ENCODE results near the gene HS3ST6. TPM values are rescaled to one million over a fixed set of nuclear protein-coding genes. Genes with fewer than 3 reads are reported as not detected.

Gene HS3ST6
- total and polyA plus RNA-seq, 2 of the 13 experiments (the other 11 are each of a cell fraction or from before 2014, with no cell fraction given) = not detected

DNA sequence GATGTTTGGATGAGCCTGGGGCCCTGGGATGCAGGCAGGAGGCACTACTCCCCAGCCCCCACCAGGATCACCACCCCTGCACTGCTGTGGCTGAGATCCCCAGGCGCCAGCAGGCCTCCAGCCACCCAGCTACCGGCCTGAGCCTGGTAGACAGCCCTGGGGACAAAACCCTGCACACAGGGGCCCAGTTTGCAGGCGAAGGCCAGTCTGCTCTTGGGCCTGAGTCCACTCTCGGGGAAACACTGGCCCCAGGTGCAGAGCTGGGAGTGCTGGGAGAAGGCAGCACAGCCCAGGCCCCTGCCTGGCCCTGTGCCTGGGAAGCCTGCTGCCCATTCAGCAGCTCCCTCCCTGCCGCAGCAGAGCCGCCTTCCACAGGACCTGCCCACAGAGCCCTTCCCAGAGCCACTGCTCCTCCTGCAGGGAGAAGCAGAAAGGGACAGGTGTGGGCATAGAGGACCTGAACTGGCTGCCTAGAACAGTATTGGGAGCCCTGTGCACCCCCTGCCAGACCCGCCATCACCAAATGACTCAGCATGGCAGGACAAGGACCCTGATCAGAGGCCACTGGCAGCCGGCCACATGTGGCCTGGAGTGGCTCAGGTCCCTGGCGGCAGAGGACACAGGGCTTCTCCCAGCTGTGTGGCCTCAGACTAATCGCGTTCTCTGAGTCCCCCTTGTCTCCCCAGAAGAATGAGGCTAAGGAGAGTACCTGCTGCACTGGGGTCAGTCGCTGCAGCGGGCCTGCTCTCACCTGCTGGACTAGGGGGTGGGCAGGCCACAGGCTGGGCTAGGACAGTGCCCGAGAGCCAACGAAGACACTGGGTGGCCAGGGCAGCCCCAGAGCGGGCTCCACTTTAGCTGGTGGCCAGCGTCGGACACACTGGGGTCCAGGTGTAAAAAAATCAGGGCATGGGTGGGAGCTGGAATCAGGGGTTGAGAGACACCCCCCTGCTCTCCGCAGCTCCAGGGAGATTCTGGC is 14.1 kb upstream of the HS3ST6 start (continued):
- TF ChIP-seq CBX2 (IDR thresholded peaks at IDR 0.05; ENCODE audit: low read depth, low read length) (no peak), CBX2 (CRISPR knock-in tag; IDR thresholded peaks at IDR 0.05; ENCODE audit: low read depth) (no peak), MEIS1 (CRISPR knock-in tag; IDR thresholded peaks at IDR 0.05; ENCODE audit: borderline replicate concordance) (0 out of 2 replicates have a peak, but pooled peaks have one; percentile 21), ZNF232 (CRISPR knock-in tag; IDR thresholded peaks at IDR 0.05; ENCODE audit: borderline replicate concordance) (0 out of 2 replicates have a peak, but pooled peaks have one; percentile 53), SOX13 (IDR thresholded peaks at IDR 0.05) (no peak), SOX13 (CRISPR knock-in tag; conservative IDR thresholded peaks at IDR 0.05 in 1 of 2, IDR thresholded peaks at IDR 0.05 in 1 of 2) (no peak), ZFP36 (IDR thresholded peaks at IDR 0.05; ENCODE audit: borderline replicate concordance, low read depth, low read length, partially characterized antibody) (no peak), TP53 (CRISPR knock-in tag; conservative IDR thresholded peaks at IDR 0.05) (no peak), MIXL1 (CRISPR knock-in tag; IDR thresholded peaks at IDR 0.05) (no peak), REL (CRISPR knock-in tag; conservative IDR thresholded peaks at IDR 0.05) (no peak), ZNF782 (CRISPR knock-in tag; IDR thresholded peaks at IDR 0.05; ENCODE audit: borderline replicate concordance) (no peak), SP140L (CRISPR knock-in tag; IDR thresholded peaks at IDR 0.05; ENCODE audit: borderline replicate concordance) (no peak), ZNF263 (CRISPR knock-in tag; IDR thresholded peaks at IDR 0.05) (no peak), ZMYM4 (CRISPR knock-in tag; IDR thresholded peaks at IDR 0.05) (0 out of 2 replicates have a peak, but pooled peaks have one; percentile 32), SALL2 (CRISPR knock-in tag; IDR thresholded peaks at IDR 0.05) (no peak), ZNF33A (CRISPR knock-in tag; IDR thresholded peaks at IDR 0.05; ENCODE audit: borderline replicate concordance) (0 out of 2 replicates have a peak, but pooled peaks have one; percentile 43), ZNF546 (CRISPR knock-in tag; conservative IDR thresholded peaks at IDR 0.05) (no peak), HDAC6 (IDR thresholded peaks at IDR 0.05; ENCODE audit: low read depth, low read length) (no peak), ZNF431 (CRISPR knock-in tag; IDR thresholded peaks at IDR 0.05; ENCODE audit: borderline replicate concordance, low read depth) (no peak), WIZ (CRISPR knock-in tag; IDR thresholded peaks at IDR 0.05) (no peak), NONO (IDR thresholded peaks at IDR 0.05) (no peak), NONO (CRISPR knock-in tag; conservative IDR thresholded peaks at IDR 0.05) (no peak), KMT2B (CRISPR knock-in tag; IDR thresholded peaks at IDR 0.05) (0 out of 2 replicates have a peak, but pooled peaks have one; percentile 7), ZFP37 (CRISPR knock-in tag; IDR thresholded peaks at IDR 0.05; ENCODE audit: borderline replicate concordance) (no peak), TCF7L2 (IDR thresholded peaks at IDR 0.05; ENCODE audit: low read depth, low read length) (no peak)
- TF ChIP-seq, protein P1, sequence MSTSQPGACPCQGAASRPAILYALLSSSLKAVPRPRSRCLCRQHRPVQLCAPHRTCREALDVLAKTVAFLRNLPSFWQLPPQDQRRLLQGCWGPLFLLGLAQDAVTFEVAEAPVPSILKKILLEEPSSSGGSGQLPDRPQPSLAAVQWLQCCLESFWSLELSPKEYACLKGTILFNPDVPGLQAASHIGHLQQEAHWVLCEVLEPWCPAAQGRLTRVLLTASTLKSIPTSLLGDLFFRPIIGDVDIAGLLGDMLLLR (CRISPR knock-in tag; IDR thresholded peaks at IDR 0.05) = no peak
- TF ChIP-seq, protein P2, sequence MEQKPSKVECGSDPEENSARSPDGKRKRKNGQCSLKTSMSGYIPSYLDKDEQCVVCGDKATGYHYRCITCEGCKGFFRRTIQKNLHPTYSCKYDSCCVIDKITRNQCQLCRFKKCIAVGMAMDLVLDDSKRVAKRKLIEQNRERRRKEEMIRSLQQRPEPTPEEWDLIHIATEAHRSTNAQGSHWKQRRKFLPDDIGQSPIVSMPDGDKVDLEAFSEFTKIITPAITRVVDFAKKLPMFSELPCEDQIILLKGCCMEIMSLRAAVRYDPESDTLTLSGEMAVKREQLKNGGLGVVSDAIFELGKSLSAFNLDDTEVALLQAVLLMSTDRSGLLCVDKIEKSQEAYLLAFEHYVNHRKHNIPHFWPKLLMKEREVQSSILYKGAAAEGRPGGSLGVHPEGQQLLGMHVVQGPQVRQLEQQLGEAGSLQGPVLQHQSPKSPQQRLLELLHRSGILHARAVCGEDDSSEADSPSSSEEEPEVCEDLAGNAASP (CRISPR knock-in tag; IDR thresholded peaks at IDR 0.05; ENCODE audit: borderline replicate concordance) = no peak
- TF ChIP-seq, protein P3, sequence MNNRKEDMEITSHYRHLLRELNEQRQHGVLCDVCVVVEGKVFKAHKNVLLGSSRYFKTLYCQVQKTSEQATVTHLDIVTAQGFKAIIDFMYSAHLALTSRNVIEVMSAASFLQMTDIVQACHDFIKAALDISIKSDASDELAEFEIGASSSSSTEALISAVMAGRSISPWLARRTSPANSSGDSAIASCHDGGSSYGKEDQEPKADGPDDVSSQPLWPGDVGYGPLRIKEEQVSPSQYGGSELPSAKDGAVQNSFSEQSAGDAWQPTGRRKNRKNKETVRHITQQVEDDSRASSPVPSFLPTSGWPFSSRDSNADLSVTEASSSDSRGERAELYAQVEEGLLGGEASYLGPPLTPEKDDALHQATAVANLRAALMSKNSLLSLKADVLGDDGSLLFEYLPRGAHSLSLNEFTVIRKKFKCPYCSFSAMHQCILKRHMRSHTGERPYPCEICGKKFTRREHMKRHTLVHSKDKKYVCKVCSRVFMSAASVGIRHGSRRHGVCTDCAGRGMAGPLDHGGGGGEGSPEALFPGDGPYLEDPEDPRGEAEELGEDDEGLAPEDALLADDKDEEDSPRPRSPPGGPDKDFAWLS (CRISPR knock-in tag; IDR thresholded peaks at IDR 0.05; ENCODE audit: borderline replicate concordance) = no peak
